ENCODE results near the gene NLK. TPM values are rescaled to one million over a fixed set of nuclear protein-coding genes. Genes with fewer than 3 reads are reported as not detected.

NLK gene
- total and polyA plus RNA-seq, 2 donors (not counting 1 experiment from before 2014, with no cell fraction given), result 14.4 to 16.1 TPM

- Histone ChIP-seq H3K4me1 (ENCODE audit: control insufficient read depth, extremely low read depth, insufficient read depth, low read length) (no peaks in the 10 kb centered on the region), H3K4me3 (replicated peaks in 1 of 4; ENCODE audit: control extremely low read depth in 1 of 4, insufficient read depth in 1 of 4, low read depth in 3 of 4, low read length in 4 of 4) (no peak overlapping the region), H3K27me3 (ENCODE audit: control insufficient read depth, insufficient read depth, low read length) (no peaks in the 10 kb centered on the region), H3K36me3 (ENCODE audit: control insufficient read depth, insufficient read depth, low read length) (no peaks in the 10 kb centered on the region), H3K9me3 (ENCODE audit: control insufficient read depth, insufficient read depth, low read depth, low read length) (no peaks in the 10 kb centered on the region), H3K9ac (ENCODE audit: insufficient read depth, low read length) (no peak overlapping the region), H2AFZ (ENCODE audit: low read length) (no peak overlapping the region), H4K20me1 (ENCODE audit: control insufficient read depth, extremely low read depth, insufficient read depth, low read length) (no peaks in the 10 kb centered on the region), H3K27ac (ENCODE audit: insufficient read depth, low read length) (no peak overlapping the region), H3K79me2 (ENCODE audit: control insufficient read depth, insufficient read depth, low read length) (no peaks in the 10 kb centered on the region), H3K4me2 (ENCODE audit: extremely low read depth, insufficient read depth, low read length) (no peak overlapping the region)
- no peak for DNase-seq (ENCODE audit: low read depth in 2 of 2)
- TF ChIP-seq, protein P1, sequence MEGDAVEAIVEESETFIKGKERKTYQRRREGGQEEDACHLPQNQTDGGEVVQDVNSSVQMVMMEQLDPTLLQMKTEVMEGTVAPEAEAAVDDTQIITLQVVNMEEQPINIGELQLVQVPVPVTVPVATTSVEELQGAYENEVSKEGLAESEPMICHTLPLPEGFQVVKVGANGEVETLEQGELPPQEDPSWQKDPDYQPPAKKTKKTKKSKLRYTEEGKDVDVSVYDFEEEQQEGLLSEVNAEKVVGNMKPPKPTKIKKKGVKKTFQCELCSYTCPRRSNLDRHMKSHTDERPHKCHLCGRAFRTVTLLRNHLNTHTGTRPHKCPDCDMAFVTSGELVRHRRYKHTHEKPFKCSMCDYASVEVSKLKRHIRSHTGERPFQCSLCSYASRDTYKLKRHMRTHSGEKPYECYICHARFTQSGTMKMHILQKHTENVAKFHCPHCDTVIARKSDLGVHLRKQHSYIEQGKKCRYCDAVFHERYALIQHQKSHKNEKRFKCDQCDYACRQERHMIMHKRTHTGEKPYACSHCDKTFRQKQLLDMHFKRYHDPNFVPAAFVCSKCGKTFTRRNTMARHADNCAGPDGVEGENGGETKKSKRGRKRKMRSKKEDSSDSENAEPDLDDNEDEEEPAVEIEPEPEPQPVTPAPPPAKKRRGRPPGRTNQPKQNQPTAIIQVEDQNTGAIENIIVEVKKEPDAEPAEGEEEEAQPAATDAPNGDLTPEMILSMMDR (conservative IDR thresholded peaks at IDR 0.05 in 1 of 2, IDR thresholded peaks at IDR 0.05 in 1 of 2; ENCODE audit: low read depth in 1 of 2, low read length in 2 of 2), result no peak
- no peak for TF ChIP-seq EZH2 (IDR thresholded peaks at IDR 0.05; ENCODE audit: low read length, missing control alignments)
Measured at GRCh38 chr17:28120766-28121165, 78.3 kb downstream of the NLK start.

DNA sequence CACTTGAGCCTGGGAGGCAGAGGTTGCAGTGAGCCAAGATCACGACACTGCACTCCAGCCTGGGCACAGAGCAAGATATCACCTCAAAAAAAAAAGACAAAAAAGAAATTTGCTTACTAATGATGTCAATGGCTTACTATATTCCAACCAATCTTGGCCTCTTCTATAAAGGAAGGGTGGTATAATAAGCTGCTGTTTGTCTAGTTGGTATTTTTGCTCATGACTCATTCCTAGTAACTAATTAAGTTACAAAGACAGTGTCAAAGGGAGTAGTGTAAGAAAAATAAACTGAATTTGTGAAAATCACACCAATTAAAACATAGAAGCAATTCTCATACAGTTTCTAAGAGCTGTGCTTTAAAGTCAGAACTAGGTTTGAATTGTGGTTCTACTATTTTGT lies 82.5 kb downstream of the NLK start:
- H3K9ac ChIP-seq (ENCODE audit: insufficient read depth, low read length), result no peak overlapping the region
- H3K27me3 ChIP-seq (ENCODE audit: control insufficient read depth, insufficient read depth, low read length), result no peaks in the 10 kb centered on the region
- no peak overlapping the region for H2AFZ ChIP-seq (ENCODE audit: low read length)
- TF ChIP-seq, protein P1 (conservative IDR thresholded peaks at IDR 0.05 in 1 of 2, IDR thresholded peaks at IDR 0.05 in 1 of 2; ENCODE audit: low read depth in 1 of 2, low read length in 2 of 2), result no peak
- no peak for TF ChIP-seq EZH2 (IDR thresholded peaks at IDR 0.05; ENCODE audit: low read length, missing control alignments)
- no peaks in the 10 kb centered on the region for H3K36me3 ChIP-seq (ENCODE audit: control insufficient read depth, insufficient read depth, low read length)
- no peak overlapping the region for H3K4me3 ChIP-seq (replicated peaks in 1 of 4; ENCODE audit: control extremely low read depth in 1 of 4, insufficient read depth in 1 of 4, low read depth in 3 of 4, low read length in 4 of 4)
- H3K4me1 ChIP-seq (ENCODE audit: control insufficient read depth, extremely low read depth, insufficient read depth, low read length), result no peaks in the 10 kb centered on the region
- H3K79me2 ChIP-seq (ENCODE audit: control insufficient read depth, insufficient read depth, low read length), result no peaks in the 10 kb centered on the region
- no peak overlapping the region for H3K4me2 ChIP-seq (ENCODE audit: extremely low read depth, insufficient read depth, low read length)
- H4K20me1 ChIP-seq (ENCODE audit: control insufficient read depth, extremely low read depth, insufficient read depth, low read length), result no peaks in the 10 kb centered on the region
- no peak for DNase-seq (ENCODE audit: low read depth in 2 of 2)
- no peak overlapping the region for H3K27ac ChIP-seq (ENCODE audit: insufficient read depth, low read length)
- H3K9me3 ChIP-seq (ENCODE audit: control insufficient read depth, insufficient read depth, low read depth, low read length), result no peaks in the 10 kb centered on the region

DNA sequence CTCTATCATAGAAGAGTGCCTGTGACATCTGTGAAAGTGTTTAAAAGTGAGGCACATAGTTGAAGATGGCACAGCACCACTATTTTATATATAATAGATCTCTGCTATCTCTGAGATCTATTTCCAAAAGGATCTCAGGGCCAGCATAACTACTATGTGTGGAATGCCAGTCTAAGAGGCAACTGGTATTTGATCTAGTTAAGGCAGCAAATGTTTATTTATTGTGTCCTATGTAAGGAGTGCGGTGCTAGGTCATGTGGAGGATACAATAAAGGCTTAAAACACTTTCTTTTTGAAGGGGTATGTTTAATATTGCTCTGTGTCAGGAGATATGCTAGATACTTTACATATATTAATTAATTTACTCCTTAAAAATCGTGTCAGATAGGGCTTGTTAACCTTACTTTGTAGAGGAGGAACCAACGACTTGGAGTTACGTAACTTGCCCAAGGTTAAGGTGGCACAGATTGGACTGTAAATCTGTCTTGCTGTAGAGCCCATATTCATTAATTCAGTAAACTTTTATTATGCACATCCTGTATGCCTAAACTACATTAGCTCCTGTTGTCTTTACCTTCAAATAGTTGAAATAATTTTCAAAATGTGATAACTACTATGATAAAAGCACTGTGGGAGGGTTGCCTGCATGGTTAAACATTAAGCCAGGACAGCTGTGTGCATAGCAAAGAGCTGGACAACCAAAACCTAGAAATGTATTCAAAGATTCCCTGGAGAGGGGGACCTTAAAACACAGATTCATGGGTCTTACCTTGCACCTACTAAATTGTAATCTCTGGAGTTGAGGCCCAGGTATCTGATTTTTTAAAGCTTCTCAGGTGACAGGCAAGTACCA lies 83.3 kb downstream of the NLK start:
- Histone ChIP-seq H3K27me3 (ENCODE audit: control insufficient read depth, insufficient read depth, low read length) (no peaks in the 10 kb centered on the region), H3K4me3 (replicated peaks in 1 of 4; ENCODE audit: control extremely low read depth in 1 of 4, insufficient read depth in 1 of 4, low read depth in 3 of 4, low read length in 4 of 4) (no peak overlapping the region)
- DNase-seq (ENCODE audit: low read depth in 2 of 2), result no peak

More for the DNA sequence above, 83.3 kb downstream of the NLK start:
- Histone ChIP-seq H3K27ac (ENCODE audit: insufficient read depth, low read length) (no peak overlapping the region), H3K36me3 (ENCODE audit: control insufficient read depth, insufficient read depth, low read length) (no peaks in the 10 kb centered on the region), H2AFZ (ENCODE audit: low read length) (no peak overlapping the region), H3K4me2 (ENCODE audit: extremely low read depth, insufficient read depth, low read length) (no peak overlapping the region), H3K9ac (ENCODE audit: insufficient read depth, low read length) (no peak overlapping the region), H3K79me2 (ENCODE audit: control insufficient read depth, insufficient read depth, low read length) (no peaks in the 10 kb centered on the region), H3K4me1 (ENCODE audit: control insufficient read depth, extremely low read depth, insufficient read depth, low read length) (no peaks in the 10 kb centered on the region), H4K20me1 (ENCODE audit: control insufficient read depth, extremely low read depth, insufficient read depth, low read length) (no peaks in the 10 kb centered on the region), H3K9me3 (ENCODE audit: control insufficient read depth, insufficient read depth, low read depth, low read length) (no peaks in the 10 kb centered on the region)
- TF ChIP-seq, protein P1 (conservative IDR thresholded peaks at IDR 0.05 in 1 of 2, IDR thresholded peaks at IDR 0.05 in 1 of 2; ENCODE audit: low read depth in 1 of 2, low read length in 2 of 2), result no peak
- no peak for TF ChIP-seq EZH2 (IDR thresholded peaks at IDR 0.05; ENCODE audit: low read length, missing control alignments)

Measured in fibroblast of lung (primary cell).